Measurements from ENCODE around the gene OR5H1.

The OR5H1 gene

DNA sequence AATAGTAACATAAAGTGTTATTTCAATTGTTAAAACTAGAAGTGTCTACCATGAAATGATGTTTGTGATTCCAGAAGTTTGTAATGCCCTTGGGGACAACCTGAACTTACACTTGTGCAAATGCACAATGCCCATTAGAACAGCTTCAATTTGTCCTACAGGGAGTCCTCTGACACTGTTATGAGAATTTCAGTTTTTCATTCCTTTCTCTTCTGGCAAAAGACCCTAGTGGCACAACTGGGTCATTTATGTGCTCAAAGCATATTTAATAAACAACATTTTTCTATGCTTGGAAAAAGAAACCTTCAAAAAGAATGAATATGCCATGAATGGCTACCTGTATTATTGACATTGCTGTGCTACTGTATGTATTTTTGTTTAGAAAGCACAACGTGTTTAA is at the start of gene OR5H1:
TSS of gene OR5H1 (plus strand) at position 301 of the 400 bp plus-strand sequence. CDS start 1,977 bp downstream, outside the sequence.
- TF ChIP-seq, protein P1, sequence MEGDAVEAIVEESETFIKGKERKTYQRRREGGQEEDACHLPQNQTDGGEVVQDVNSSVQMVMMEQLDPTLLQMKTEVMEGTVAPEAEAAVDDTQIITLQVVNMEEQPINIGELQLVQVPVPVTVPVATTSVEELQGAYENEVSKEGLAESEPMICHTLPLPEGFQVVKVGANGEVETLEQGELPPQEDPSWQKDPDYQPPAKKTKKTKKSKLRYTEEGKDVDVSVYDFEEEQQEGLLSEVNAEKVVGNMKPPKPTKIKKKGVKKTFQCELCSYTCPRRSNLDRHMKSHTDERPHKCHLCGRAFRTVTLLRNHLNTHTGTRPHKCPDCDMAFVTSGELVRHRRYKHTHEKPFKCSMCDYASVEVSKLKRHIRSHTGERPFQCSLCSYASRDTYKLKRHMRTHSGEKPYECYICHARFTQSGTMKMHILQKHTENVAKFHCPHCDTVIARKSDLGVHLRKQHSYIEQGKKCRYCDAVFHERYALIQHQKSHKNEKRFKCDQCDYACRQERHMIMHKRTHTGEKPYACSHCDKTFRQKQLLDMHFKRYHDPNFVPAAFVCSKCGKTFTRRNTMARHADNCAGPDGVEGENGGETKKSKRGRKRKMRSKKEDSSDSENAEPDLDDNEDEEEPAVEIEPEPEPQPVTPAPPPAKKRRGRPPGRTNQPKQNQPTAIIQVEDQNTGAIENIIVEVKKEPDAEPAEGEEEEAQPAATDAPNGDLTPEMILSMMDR (IDR thresholded peaks at IDR 0.05; ENCODE audit: low read length, missing control alignments): no peak
- no peak for DNase-seq (ENCODE audit: low read depth)
- no peak within 1 kb of the TSS for H3K4me3 ChIP-seq (replicated peaks; ENCODE audit: low read depth, low read length)

DNA sequence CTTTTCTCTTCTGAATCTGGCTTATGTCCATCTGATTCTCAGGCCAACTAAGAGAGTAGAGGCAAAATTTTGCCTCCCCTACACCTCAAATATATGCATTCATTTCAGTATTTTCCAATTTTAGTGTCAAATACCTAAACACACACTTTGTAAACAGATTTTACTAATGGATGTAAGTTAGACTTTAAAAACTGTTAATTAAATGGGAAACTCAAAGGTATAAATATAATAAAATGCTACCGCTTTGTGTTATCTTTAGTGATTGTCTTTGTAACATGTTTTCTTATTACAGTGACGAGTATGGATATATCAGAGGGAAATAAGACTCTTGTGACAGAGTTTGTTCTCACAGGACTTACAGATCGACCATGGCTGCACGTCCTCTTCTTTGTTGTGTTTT is 43.6 kb upstream of the OR5H1 start, which contains the start of gene OR5AC2:
TSS of gene OR5AC2 (plus strand) at position 301 of the 400 bp plus-strand sequence. CDS start at position 301, 0 bp downstream.
- DNase-seq (ENCODE audit: low read depth): no peak
- no peak within 1 kb of the TSS for H3K4me3 ChIP-seq (replicated peaks; ENCODE audit: low read depth, low read length)
- TF ChIP-seq, protein P1 (IDR thresholded peaks at IDR 0.05; ENCODE audit: low read length, missing control alignments): no peak

DNA sequence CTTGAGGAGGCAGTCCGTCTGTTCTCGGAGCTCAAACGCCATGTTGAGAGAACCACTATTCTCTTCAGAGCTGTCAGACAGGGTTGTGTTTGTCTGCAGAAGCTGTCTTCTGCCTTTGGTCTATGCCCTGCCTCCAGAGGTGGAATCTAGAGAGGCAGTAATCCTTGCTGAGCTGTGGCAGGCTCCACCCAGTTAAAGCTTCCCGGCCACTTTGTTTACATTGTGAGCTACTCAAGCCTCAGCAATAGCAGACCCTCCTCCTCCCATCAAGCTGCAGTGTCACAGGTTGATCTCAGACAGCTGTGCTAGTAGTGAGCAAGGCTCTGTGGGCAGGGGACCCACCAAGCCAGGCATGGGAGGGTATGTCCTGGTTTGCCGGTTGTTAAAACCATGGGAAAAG is 34.6 kb upstream of the OR5H1 start:
- H3K4me3 ChIP-seq (replicated peaks; ENCODE audit: low read depth, low read length): no peak overlapping the region
- no peak for DNase-seq (ENCODE audit: low read depth)

DNA sequence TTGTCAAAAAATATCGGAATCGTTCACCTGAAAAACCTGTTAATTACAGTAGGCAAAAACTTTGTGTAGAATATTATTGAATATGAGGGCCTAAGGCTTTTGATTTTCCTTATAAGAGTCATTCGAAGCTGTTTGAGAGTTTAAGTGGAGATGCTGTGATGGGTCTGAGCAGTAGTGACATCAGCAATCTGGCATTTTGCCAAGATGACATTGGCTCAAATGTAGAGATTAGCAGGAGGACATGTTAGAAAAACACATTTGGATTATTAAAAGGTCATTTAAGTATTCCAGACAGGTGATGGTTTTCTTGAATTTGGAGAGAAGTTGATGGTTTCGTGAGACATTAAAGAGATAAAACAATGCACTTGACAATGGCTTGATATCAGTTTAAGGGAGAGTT is 30.7 kb upstream of the OR5H1 start:
- no peak overlapping the region for H3K4me3 ChIP-seq (replicated peaks; ENCODE audit: low read depth, low read length)
- TF ChIP-seq, protein P1 (IDR thresholded peaks at IDR 0.05; ENCODE audit: low read length, missing control alignments): no peak
- DNase-seq (ENCODE audit: low read depth): no peak

More for the DNA sequence above, 34.6 kb upstream of the OR5H1 start:
- TF ChIP-seq, protein P1 (IDR thresholded peaks at IDR 0.05; ENCODE audit: low read length, missing control alignments): no peak

DNA sequence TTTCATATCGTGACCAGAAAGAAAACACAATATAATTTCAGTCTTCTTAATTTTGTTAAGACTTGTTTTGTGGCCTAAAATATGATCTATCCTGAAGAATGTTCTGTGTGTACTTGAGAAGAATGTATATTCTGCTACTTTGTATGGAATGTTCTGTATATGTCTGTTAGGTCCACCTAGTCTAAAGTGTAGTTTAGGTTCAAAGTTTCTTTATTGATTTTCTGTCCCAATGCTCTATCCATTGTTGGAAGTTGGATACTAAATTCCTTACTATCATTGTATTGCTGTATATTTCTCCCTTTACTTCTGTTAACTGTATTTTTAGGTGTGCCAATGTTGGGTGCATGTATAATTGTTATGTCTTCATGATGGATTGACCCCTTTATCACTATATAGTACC is 22.4 kb upstream of the OR5H1 start:
- DNase-seq (ENCODE audit: low read depth): no peak
- TF ChIP-seq, protein P1 (IDR thresholded peaks at IDR 0.05; ENCODE audit: low read length, missing control alignments): no peak
- H3K4me3 ChIP-seq (replicated peaks; ENCODE audit: low read depth, low read length): no peak overlapping the region

DNA sequence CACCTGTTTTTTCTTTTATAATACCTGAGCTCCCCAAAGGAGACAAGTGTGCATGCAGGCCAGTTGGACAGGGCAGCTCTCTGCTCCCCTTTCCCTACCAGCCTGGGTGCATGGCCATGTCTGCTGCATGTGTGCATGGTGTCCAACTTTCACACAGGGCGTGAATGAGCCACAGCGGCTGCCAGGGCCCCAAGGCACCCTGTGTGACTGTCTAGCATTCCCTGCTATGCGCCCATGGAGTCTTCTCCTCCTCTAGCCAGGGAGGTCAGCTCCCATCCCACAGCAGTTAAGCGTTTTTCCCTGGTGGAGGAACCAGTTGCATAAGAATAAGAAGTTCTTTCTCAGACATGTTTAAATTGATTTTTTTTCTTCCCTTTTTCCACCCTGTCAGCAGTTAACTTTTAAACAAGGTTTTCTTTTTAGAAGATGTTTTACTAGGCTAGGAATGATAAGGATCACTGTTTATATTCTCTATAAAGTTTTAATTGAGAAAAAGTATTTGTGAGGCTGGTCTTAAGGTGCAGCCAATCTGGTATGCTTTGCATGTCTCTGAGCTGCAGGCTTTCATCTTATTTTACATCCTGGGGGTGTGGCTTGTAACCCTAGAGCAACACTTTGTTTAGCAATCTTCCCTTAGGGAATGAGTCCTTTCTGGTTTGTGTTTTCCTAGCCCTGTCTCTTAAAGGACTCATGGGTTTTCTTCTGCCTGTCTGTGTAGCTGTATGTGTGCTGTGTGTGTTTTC is 20.5 kb upstream of the OR5H1 start:
- no peak for DNase-seq (ENCODE audit: low read depth)
- no peak overlapping the region for H3K4me3 ChIP-seq (replicated peaks; ENCODE audit: low read depth, low read length)
- TF ChIP-seq, protein P1 (IDR thresholded peaks at IDR 0.05; ENCODE audit: low read length, missing control alignments): no peak

DNA sequence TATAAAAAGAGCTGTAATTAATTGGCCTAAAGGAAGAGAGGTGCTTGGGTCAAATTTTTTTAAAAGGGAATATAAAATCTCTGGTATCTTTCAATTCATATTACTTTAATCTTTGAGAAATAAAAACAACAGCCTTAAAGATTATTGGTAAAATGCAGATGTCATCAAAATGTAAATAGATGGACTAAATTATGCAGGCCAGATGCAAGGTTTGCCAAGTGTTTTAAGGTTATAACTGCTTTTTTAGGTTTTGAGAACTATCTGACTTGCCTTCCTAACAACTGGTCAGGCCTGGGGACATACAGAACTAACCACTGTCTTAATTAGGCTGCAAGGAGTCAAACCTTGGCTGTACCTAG is 20.0 kb upstream of the OR5H1 start:
- H3K4me3 ChIP-seq (replicated peaks; ENCODE audit: low read depth, low read length): no peak overlapping the region
- no peak for DNase-seq (ENCODE audit: low read depth)
- TF ChIP-seq, protein P1 (IDR thresholded peaks at IDR 0.05; ENCODE audit: low read length, missing control alignments): no peak
